Measurements from ENCODE around the gene MRPS26. TPM values are rescaled to one million over a fixed set of nuclear protein-coding genes. Genes with fewer than 3 reads are reported as not detected.
"Not testable (repeated sequence)": the region's sequence is repeated elsewhere in the genome, so short reads cannot be mapped to it uniquely, and the experiment has no call there.

MRPS26 gene
- total RNA-seq, 1 experiment from 2014 or later, result 84.3 TPM

DNA sequence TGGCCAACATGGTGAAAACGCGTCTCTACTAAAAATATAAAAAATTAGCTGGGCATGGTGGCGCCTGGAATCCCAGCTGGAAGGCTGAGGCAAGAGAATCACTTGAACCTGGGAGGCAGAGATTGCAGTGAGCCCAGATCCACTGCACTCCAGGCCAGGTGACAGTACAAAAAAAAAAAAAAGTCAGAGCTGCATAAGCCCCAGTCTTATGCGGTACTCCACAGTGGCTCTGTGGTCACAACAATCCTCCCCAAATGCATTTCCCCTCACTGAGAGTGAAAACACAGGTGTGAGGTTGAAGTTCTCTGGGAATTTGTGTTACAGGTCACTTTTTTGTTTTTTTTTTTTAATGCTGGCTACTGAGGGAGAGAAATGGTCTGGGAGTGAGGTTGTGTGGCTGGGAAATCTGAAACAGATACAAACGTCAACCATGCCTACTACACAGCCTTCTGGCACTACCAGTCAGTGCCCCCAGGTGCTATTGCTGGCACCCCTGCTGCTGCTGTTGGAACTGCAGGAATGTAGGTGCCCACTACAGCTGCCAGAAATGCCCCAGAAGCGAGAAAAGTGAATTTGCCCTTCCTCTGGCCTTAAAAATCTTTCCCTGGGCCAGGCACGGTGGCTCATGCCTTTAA is 5.7 kb downstream of the MRPS26 start:
- Histone ChIP-seq H3K36me3 (ENCODE audit: control insufficient read depth in 1 of 2, insufficient read depth in 2 of 2, low read length in 2 of 2) (peaks cover 5 to 13% of the 10 kb centered on the region in 2 experiments; a peak in 2 of 4 replicates), H3K79me2 (ENCODE audit: insufficient read depth, low read length) (peaks cover 21% of the 10 kb centered on the region), H4K20me1 (ENCODE audit: insufficient read depth) (no peaks in the 10 kb centered on the region), H3K4me2 (ENCODE audit: low read length) (no peak overlapping the region), H3K4me3 (replicated peaks in 1 of 2; ENCODE audit: low read depth in 1 of 2, low read length in 2 of 2) (no peak overlapping the region), H3K9ac (ENCODE audit: low read length) (no peak overlapping the region), H3K27me3 (ENCODE audit: insufficient read depth, low read length) (no peaks in the 10 kb centered on the region), H2AFZ (ENCODE audit: low read depth, low read length, poor library complexity, severe bottlenecking) (no peak overlapping the region), H3K27ac (ENCODE audit: low read depth, low read length) (no peak overlapping the region), H3K9me2 (ENCODE audit: insufficient read depth) (no peaks in the 10 kb centered on the region), H3K4me1 (ENCODE audit: control insufficient read depth in 1 of 2, insufficient read depth in 2 of 2, low read length in 2 of 2) (peaks cover 0 to 18% of the 10 kb centered on the region in 2 experiments; a peak in 2 of 4 replicates), H3K9me3 (ENCODE audit: control insufficient read depth in 1 of 2, insufficient read depth in 1 of 2, low read depth in 1 of 2, low read length in 2 of 2) (no peaks in the 10 kb centered on the region)
- TF ChIP-seq FOSL1 (IDR thresholded peaks at IDR 0.05; ENCODE audit: low read depth) (no peak), CTCF (IDR thresholded peaks at IDR 0.05 in 2 of 3, conservative IDR thresholded peaks at IDR 0.05 in 1 of 3; ENCODE audit: borderline replicate concordance in 1 of 3, insufficient read depth in 1 of 3, low read depth in 2 of 3, low read length in 2 of 3) (peak in 2 of 3 experiments; percentile 15 to 27; a peak in 1 of 6 replicates)
- CTCF ChIA-PET, result no interaction called here
- ATAC-seq, result peak; percentile 46; the same call in 1 of the 2 replicates
- RAD21 ChIA-PET (ENCODE audit: low non-redundant PET in 1 of 2, low total read pairs in 2 of 2, uncharacterized antibody in 2 of 2, unreplicated experiment in 2 of 2), result no interaction called here
- no TSS peak for BruUV-seq (replicated peaks)
- POLR2A ChIA-PET, result no interaction called here
- DNase-seq (ENCODE audit: low read depth, low spot score), result no peak
- intact Hi-C loops (cut with micrococcal nuclease), result loop anchor here (2.0 kb wide), 1 partner anchor 225 kb away; no protein-coding TSS in a partner anchor

DNA sequence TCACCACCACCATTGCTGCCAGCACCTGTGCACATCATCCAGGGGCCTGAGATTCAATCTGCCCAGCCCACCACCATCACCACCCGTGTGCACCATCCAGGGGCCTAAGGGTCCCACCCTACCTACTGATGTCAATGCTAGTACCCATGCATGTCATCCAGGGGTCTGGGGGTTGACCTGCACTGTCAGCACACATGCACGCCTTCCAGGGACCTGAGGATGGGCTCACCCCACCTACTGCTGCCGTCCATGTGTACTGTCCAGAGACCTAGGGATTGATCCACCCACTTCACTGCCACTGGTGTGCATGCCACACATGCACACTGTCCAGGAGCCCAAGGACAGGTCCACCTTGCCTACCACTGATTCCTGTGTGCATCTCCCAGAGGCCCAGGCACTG is 13.6 kb downstream of the MRPS26 start:
- no peaks in the 10 kb centered on the region for H4K20me1 ChIP-seq (ENCODE audit: insufficient read depth)
- H3K9me2 ChIP-seq (ENCODE audit: insufficient read depth), result no peaks in the 10 kb centered on the region
- H3K36me3 ChIP-seq (ENCODE audit: control insufficient read depth in 1 of 2, insufficient read depth in 2 of 2, low read length in 2 of 2), result no peaks in the 10 kb centered on the region
- H3K9ac ChIP-seq (ENCODE audit: low read length), result no peak overlapping the region
- H3K4me2 ChIP-seq (ENCODE audit: low read length), result no peak overlapping the region
- no peaks in the 10 kb centered on the region for H3K27me3 ChIP-seq (ENCODE audit: insufficient read depth, low read length)
- H2AFZ ChIP-seq (ENCODE audit: low read depth, low read length, poor library complexity, severe bottlenecking), result no peak overlapping the region
- no peak overlapping the region for H3K27ac ChIP-seq (ENCODE audit: low read depth, low read length)
- intact Hi-C loops (cut with micrococcal nuclease), result no loop called here
- no peaks in the 10 kb centered on the region for H3K79me2 ChIP-seq (ENCODE audit: insufficient read depth, low read length)
- H3K9me3 ChIP-seq (ENCODE audit: control insufficient read depth in 1 of 2, insufficient read depth in 1 of 2, low read depth in 1 of 2, low read length in 2 of 2), result no peaks in the 10 kb centered on the region
- DNase-seq (ENCODE audit: low read depth, low spot score) (no peak), ATAC-seq (no peak)
- no peak overlapping the region for H3K4me3 ChIP-seq (replicated peaks in 1 of 2; ENCODE audit: low read depth in 1 of 2, low read length in 2 of 2)
- no TSS peak for BruUV-seq (replicated peaks)
- H3K4me1 ChIP-seq (ENCODE audit: control insufficient read depth in 1 of 2, insufficient read depth in 2 of 2, low read length in 2 of 2), result no peaks in the 10 kb centered on the region
- POLR2A ChIA-PET, result no interaction called here
- CTCF ChIA-PET, result no interaction called here
- RAD21 ChIA-PET (ENCODE audit: low non-redundant PET in 1 of 2, low total read pairs in 2 of 2, uncharacterized antibody in 2 of 2, unreplicated experiment in 2 of 2), result no interaction called here
- TF ChIP-seq POLR2A (IDR thresholded peaks at IDR 0.05; ENCODE audit: borderline replicate concordance, extremely low read depth, insufficient read depth, insufficient read length), result no peak

DNA sequence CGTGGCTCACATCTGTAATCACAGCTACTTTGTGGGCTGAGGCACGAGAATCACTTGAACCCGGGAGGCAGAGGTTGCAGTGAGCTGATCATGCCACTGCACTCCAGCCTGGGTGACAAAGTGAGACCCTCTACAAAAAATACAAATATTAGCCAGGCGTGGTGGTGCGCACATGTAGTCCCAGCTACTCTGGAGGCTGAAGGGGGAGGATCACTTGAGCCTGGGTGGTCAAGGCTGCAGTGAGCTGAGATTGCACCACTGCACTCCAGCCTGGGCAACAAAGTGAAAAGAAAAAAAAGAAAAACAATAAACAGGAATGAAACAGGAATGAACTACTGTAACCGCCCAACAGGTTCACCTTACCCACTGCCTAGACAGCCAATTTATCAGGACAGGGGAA is 18.3 kb downstream of the MRPS26 start:
- H3K9me3 ChIP-seq (ENCODE audit: control insufficient read depth in 1 of 2, insufficient read depth in 1 of 2, low read depth in 1 of 2, low read length in 2 of 2); H3K36me3 ChIP-seq (ENCODE audit: control insufficient read depth in 1 of 2, insufficient read depth in 2 of 2, low read length in 2 of 2); H2AFZ ChIP-seq (ENCODE audit: low read depth, low read length, poor library complexity, severe bottlenecking); H3K79me2 ChIP-seq (ENCODE audit: insufficient read depth, low read length); H3K4me2 ChIP-seq (ENCODE audit: low read length); H3K27ac ChIP-seq (ENCODE audit: low read depth, low read length); CTCF ChIA-PET; H3K4me3 ChIP-seq (replicated peaks in 1 of 2; ENCODE audit: low read depth in 1 of 2, low read length in 2 of 2); BruUV-seq (replicated peaks); ATAC-seq; RAD21 ChIA-PET (ENCODE audit: low non-redundant PET in 1 of 2, low total read pairs in 2 of 2, uncharacterized antibody in 2 of 2, unreplicated experiment in 2 of 2); H3K27me3 ChIP-seq (ENCODE audit: insufficient read depth, low read length); H3K9me2 ChIP-seq (ENCODE audit: insufficient read depth); DNase-seq (ENCODE audit: low read depth, low spot score); H4K20me1 ChIP-seq (ENCODE audit: insufficient read depth); intact Hi-C loops (cut with micrococcal nuclease); H3K9ac ChIP-seq (ENCODE audit: low read length); POLR2A ChIA-PET: not testable (repeated sequence)
- peaks cover 7 to 11% of the 10 kb centered on the region in 2 experiments; a peak in 2 of 4 replicates for H3K4me1 ChIP-seq (ENCODE audit: control insufficient read depth in 1 of 2, insufficient read depth in 2 of 2, low read length in 2 of 2)

Data from HCT116 (cell line).